BE2C (cell line): Measurements from ENCODE around the gene LAMC3.

ENCODE experiments used
- DNase-seq: peaks from one replicate; pipeline ENCODE4 v3.0.0-alpha.2; 2020
- H3K27me3 ChIP-seq: fragments of 250-450 bp; sonication (Bioruptor Pico); 2 replicates; pipeline ENCODE4 v1.5.1; 2020; ENCODE audit warnings: mild to moderate bottlenecking
- H3K36me3 ChIP-seq: fragments of 250-450 bp; sonication (Bioruptor Pico); 2 replicates; pipeline ENCODE4 v1.5.1; 2020; ENCODE audit warnings: mild to moderate bottlenecking
- H3K4me1 ChIP-seq: fragments of 250-450 bp; sonication (Bioruptor Pico); 2 replicates; pipeline ENCODE4 v1.5.1; 2020
- H3K4me3 ChIP-seq: 2 replicates; pipeline ENCODE4 v1.5.1; 2011; ENCODE audit warnings: low read depth, low read length
- H3K9me3 ChIP-seq: fragments of 250-450 bp; sonication (Bioruptor Pico); 2 replicates; pipeline ENCODE4 v1.5.1; 2020
- TF ChIP-seq, protein P1 (sequence below): IDR thresholded peaks from 2 replicates; pipeline ENCODE4 v1.5.1; 2012; ENCODE audit warnings: mild to moderate bottlenecking, low read depth, low read length

Gene LAMC3

DNA sequence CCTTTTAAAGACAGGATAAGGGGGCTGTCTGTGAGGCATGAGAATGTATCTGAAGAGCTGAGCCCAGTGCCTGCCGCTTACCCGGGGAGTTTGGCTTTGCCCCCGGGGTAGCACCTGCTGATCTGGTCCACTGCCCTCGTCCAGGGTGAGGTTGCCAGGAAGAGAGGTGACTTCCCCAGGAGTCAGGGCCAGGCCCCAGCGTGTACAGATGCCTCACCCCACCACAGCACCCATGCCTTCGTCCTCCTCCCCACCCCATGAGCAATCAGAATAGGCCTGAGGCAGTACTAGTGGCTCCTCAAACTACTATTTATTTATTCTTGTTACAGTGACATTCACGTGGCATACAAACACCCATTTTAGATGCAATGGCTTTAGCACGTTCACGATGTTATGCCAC, 71.6 kb downstream of the LAMC3 start:
- H3K4me1 ChIP-seq: no peaks in the 10 kb centered on the region
- H3K27me3 ChIP-seq: no peaks in the 10 kb centered on the region
- DNase-seq: no peak
- TF ChIP-seq, protein P1, sequence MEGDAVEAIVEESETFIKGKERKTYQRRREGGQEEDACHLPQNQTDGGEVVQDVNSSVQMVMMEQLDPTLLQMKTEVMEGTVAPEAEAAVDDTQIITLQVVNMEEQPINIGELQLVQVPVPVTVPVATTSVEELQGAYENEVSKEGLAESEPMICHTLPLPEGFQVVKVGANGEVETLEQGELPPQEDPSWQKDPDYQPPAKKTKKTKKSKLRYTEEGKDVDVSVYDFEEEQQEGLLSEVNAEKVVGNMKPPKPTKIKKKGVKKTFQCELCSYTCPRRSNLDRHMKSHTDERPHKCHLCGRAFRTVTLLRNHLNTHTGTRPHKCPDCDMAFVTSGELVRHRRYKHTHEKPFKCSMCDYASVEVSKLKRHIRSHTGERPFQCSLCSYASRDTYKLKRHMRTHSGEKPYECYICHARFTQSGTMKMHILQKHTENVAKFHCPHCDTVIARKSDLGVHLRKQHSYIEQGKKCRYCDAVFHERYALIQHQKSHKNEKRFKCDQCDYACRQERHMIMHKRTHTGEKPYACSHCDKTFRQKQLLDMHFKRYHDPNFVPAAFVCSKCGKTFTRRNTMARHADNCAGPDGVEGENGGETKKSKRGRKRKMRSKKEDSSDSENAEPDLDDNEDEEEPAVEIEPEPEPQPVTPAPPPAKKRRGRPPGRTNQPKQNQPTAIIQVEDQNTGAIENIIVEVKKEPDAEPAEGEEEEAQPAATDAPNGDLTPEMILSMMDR: no peak
- no peaks in the 10 kb centered on the region for H3K36me3 ChIP-seq
- H3K4me3 ChIP-seq: no peak overlapping the region
- no peaks in the 10 kb centered on the region for H3K9me3 ChIP-seq

DNA sequence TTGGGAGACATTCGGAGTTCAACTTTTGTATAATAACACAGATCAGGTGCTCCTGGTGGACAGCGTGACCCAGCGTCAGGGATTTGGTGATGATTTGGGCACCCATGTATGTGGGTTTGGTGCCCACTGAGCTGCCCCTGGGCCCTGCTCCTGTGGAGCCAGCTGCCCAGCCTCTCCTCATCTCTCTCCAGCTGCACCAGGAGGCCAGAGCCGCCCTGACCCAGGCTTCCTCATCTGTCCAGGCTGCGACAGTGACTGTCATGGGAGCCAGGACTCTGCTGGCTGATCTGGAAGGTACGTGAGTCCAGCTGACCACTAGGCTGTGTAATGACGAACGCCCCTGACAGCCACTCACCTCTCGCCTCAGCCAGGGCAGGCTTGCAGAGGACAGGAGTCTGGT, 72.9 kb downstream of the LAMC3 start:
- H3K36me3 ChIP-seq: no peaks in the 10 kb centered on the region
- no peaks in the 10 kb centered on the region for H3K27me3 ChIP-seq
- DNase-seq: no peak
- H3K9me3 ChIP-seq: no peaks in the 10 kb centered on the region
- no peak overlapping the region for H3K4me3 ChIP-seq
- H3K4me1 ChIP-seq: no peaks in the 10 kb centered on the region
- TF ChIP-seq, protein P1: no peak

- TF ChIP-seq, protein P1: no peak
- H3K9me3 ChIP-seq: no peaks in the 10 kb centered on the region
- no peaks in the 10 kb centered on the region for H3K36me3 ChIP-seq
- no peak for DNase-seq
- no peaks in the 10 kb centered on the region for H3K27me3 ChIP-seq
- H3K4me1 ChIP-seq: no peaks in the 10 kb centered on the region
- H3K4me3 ChIP-seq: no peak overlapping the region
Observed at GRCh38 chr9:131082774-131083512, 74.0 kb downstream of the LAMC3 start.

GRCh38 chr9:131084661-131085369, 75.8 kb downstream of the LAMC3 start:
- Histone ChIP-seq H3K4me3 (no peak overlapping the region), H3K36me3 (no peaks in the 10 kb centered on the region), H3K9me3 (no peaks in the 10 kb centered on the region), H3K4me1 (no peaks in the 10 kb centered on the region), H3K27me3 (no peaks in the 10 kb centered on the region)
- TF ChIP-seq, protein P1: no peak
- DNase-seq: no peak

GRCh38 chr9:131085370-131086122, 76.6 kb downstream of the LAMC3 start:
- no peak for DNase-seq
- Histone ChIP-seq H3K9me3 (no peaks in the 10 kb centered on the region), H3K36me3 (no peaks in the 10 kb centered on the region), H3K4me3 (no peak overlapping the region), H3K27me3 (no peaks in the 10 kb centered on the region), H3K4me1 (no peaks in the 10 kb centered on the region)
- TF ChIP-seq, protein P1: no peak
